Endothelial cell of umbilical vein (primary cell): ENCODE results near the gene D2HGDH.

Experiments
- EZH2 ChIP-seq: IDR thresholded peaks from 2 replicates; pipeline ENCODE4 v1.6.1; 2012; ENCODE audit warnings: borderline replicate concordance, low read depth, mild to moderate bottlenecking, moderate library complexity, low read length, inconsistent platforms; ENCODE audit not compliant: severe bottlenecking
- FOS ChIP-seq: IDR thresholded peaks from 2 replicates; pipeline ENCODE4 v1.6.1; 2011; ENCODE audit warnings: mild to moderate bottlenecking, low read length, moderate library complexity, borderline replicate concordance; ENCODE audit not compliant: insufficient read depth
- GATA2 ChIP-seq: IDR thresholded peaks from 2 replicates; pipeline ENCODE4 v1.7.0; 2011; ENCODE audit warnings: low read depth, mild to moderate bottlenecking, moderate library complexity, mixed read lengths, low read length; ENCODE audit not compliant: insufficient read length, insufficient read depth
- POLR2A ChIP-seq: IDR thresholded peaks from 2 replicates; pipeline ENCODE4 v1.6.1; 2012; ENCODE audit warnings: low read depth, mild to moderate bottlenecking, control low read depth, low read length
- POLR2AphosphoS5 ChIP-seq: IDR thresholded peaks from 2 replicates; pipeline ENCODE4 v1.6.1; 2012; ENCODE audit warnings: low read depth, mild to moderate bottlenecking, control low read depth, low read length, moderate library complexity; ENCODE audit not compliant: insufficient read depth
- TF ChIP-seq, protein P1 (sequence below), 2 donors: IDR thresholded peaks; 1 replicate in 1 of 2; 2 replicates in 1 of 2; pipeline ENCODE4 v1.5.1; 2011; ENCODE audit warnings: low read length in 2 of 2, mild to moderate bottlenecking in 2 of 2, moderate library complexity in 2 of 2, control low read depth in 1 of 2, inconsistent platforms in 1 of 2, low read depth in 1 of 2; ENCODE audit not compliant: insufficient read depth in 1 of 2; ENCODE audit errors: extremely low read depth in 1 of 2

GRCh38 chr2:241777170-241777685, 42.8 kb downstream of the D2HGDH start:
- TF ChIP-seq EZH2 (no peak), POLR2AphosphoS5 (no peak), GATA2 (no peak), POLR2A (no peak), FOS (no peak)
- TF ChIP-seq, protein P1, sequence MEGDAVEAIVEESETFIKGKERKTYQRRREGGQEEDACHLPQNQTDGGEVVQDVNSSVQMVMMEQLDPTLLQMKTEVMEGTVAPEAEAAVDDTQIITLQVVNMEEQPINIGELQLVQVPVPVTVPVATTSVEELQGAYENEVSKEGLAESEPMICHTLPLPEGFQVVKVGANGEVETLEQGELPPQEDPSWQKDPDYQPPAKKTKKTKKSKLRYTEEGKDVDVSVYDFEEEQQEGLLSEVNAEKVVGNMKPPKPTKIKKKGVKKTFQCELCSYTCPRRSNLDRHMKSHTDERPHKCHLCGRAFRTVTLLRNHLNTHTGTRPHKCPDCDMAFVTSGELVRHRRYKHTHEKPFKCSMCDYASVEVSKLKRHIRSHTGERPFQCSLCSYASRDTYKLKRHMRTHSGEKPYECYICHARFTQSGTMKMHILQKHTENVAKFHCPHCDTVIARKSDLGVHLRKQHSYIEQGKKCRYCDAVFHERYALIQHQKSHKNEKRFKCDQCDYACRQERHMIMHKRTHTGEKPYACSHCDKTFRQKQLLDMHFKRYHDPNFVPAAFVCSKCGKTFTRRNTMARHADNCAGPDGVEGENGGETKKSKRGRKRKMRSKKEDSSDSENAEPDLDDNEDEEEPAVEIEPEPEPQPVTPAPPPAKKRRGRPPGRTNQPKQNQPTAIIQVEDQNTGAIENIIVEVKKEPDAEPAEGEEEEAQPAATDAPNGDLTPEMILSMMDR (IDR thresholded peaks at IDR 0.05; ENCODE audit: extremely low read depth in 1 of 2, insufficient read depth in 1 of 2, low read depth in 1 of 2, low read length in 2 of 2) = no peak
